Panc1 (cell line): Measurements from ENCODE around the gene FANCI.

Experiments used
- CTCF ChIP-seq: fragments of 450-650 bp; IDR thresholded peaks from 2 replicates; pipeline ENCODE4 v1.5.1; 2017; ENCODE audit warnings: mild to moderate bottlenecking
- POLR2AphosphoS5 ChIP-seq: IDR thresholded peaks from 2 replicates; pipeline ENCODE4 v1.6.1; 2012; ENCODE audit warnings: mild to moderate bottlenecking, low read depth, low read length, moderate library complexity

- TF ChIP-seq CTCF, result no peak
- no peak for TF ChIP-seq POLR2AphosphoS5
These were observed 119.4 kb downstream of the FANCI start for GRCh38 chr15:89363133-89363532.
